Measurements from ENCODE around the gene CASR.

CASR gene

DNA sequence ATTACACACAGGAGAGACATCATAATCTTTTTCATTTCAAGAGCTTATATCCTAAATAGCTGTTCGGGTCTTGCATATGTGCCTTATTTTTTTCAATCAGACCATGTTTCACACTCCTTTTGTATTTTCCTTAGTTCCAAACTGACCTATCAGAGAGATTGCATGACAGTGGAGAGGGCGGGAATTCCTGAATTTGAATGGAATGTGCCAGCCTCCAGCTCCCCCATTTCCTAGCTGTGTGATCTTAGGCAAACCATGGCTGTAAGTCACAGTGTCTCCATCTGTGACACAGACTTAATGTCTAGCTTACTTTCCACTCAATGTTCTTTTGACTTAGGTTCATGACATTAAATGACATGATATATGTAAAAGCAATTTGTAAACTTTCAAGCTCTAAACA lies 79.6 kb downstream of the CASR start:
- DNase-seq: peak; percentile 19

GRCh38 chr3:122263974-122264588 lies 80.6 kb downstream of the CASR start:
- no peak for DNase-seq

DNA sequence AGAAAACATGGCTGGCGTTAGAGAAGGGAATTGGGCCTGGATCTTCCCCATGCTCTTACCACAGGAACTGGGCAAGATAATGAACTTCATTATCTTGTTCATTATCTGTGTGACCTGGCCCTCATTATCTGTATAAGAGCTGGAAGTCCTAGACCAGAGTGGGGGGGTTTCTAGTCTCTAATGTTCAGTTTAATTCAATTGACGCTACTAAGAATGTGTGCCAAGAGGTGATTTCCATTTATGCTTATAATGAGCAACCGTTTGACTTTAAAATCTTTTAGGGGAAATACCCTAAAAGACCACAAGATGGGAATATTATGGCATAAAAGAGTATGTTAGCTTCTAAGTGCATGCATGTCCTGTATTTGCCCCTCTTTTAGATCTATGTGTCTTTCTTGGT lies 82.5 kb downstream of the CASR start:
- no peak for DNase-seq

DNA sequence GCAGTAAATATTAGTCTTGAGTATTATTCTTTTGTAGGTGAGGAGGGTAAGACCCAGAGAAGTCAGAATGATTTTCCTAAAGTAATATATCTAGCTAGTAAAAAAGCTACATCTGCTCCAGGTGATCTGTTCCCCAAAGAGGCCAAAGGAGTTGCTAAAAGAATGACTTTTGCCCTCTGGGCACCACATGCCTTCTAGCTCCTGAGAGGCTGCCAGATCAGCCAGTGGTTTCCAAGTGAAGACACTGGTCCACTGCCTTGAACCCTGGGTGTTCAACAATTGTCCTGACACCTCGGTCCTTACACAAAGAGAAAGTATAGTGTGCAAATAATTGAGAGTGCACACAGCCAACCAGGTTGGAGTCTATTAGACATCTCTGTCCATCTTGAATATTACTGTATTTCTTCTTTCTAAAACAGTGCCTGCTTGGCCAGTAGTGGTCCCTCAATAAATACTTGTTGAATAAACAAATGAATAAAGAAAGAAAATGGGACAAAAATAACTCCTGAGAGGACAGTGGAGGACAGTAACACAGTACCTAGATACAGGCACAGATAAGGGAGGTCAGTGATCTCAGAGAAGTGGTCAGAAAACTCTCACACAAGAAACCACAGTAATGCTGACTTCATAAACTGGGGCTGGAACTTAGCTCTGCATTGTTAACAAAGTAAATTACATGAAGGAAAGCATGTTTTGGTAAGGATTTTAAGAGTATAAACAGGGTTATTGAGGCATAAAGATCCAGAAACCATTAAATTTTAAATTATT lies 85.0 kb downstream of the CASR start:
- DNase-seq: no peak

DNA sequence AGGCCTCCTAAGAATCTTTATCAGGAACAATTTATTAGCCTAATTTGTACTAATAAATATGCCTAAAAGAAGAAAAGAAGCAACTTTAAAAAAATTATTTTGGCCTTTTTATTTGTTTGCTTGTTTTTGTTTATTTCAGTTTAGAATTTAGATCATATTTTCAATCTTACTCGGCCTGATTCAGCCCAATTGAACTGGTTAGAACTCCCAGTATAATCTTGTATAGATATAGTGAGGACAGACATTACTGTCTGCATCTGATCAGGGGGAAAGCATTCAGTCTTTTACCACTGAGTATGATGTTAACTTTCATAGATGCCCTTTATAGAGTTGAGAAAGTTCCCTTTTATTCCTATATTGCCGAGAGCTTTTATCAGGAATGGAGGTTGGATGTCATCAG lies 85.6 kb downstream of the CASR start:
- no peak for DNase-seq

- DNase-seq: no peak
Measured at GRCh38 chr3:122271246-122271898, 87.9 kb downstream of the CASR start.

DNA sequence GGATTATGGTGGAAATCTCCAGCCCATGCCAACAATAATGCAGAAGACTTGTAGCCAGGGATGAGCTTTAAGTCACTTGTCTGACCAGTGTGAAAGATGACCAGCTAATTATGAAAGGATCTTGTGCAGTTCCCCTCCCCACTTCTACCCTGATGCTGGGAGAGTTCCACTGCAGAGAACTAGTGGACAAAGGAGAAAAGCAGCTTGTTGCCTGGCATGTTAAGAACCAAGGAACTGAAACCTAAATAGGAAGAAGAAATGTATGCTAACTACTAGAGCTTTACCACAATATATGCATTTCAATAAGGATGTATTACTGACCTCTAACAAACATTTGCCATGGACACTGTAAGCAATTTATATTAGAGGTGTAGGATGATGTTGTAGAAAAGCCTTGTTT lies 89.4 kb downstream of the CASR start:
- no peak for DNase-seq

DNA sequence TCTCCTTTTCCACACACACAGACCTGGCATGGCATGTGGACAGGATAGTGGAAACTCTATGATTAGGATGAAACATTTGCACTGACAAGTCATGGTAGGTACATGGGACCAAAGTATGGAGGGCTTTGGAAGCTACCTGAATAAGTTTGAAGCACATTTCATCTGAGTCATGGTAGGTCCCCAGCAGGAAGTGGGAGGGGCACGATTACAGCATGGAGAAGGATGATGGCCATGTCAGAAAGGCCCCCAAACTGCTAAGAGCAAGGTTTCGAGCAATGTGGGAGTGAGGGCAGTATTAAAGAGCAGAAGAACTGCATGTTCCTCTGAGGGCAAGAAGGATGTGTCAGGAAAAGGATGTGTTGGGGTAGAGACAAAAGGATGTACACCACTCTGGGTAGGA lies 90.0 kb downstream of the CASR start:
- DNase-seq: no peak

DNA sequence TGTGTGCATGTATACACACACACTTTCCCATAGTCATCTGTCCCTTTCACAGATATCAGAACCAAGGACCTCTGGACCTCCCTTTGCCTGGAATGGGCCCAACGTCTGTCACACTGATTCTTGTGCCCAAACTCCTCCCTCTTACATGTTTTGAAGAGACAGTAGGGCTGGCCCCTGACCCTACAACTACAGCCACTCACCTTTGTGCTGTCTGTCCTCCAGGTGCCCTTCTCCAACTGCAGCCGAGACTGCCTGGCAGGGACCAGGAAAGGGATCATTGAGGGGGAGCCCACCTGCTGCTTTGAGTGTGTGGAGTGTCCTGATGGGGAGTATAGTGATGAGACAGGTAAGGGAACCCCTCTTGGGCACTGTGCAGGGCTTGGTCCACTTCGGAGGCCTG lies 98.4 kb downstream of the CASR start:
- DNase-seq: no peak

GRCh38 chr3:122283796-122284445 lies 100.5 kb downstream of the CASR start:
- no peak for DNase-seq

DNA sequence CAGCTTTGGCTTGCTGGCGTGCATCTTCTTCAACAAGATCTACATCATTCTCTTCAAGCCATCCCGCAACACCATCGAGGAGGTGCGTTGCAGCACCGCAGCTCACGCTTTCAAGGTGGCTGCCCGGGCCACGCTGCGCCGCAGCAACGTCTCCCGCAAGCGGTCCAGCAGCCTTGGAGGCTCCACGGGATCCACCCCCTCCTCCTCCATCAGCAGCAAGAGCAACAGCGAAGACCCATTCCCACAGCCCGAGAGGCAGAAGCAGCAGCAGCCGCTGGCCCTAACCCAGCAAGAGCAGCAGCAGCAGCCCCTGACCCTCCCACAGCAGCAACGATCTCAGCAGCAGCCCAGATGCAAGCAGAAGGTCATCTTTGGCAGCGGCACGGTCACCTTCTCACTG lies 101.0 kb downstream of the CASR start:
- DNase-seq: no peak

GRCh38 chr3:122294359-122294758 lies 110.9 kb downstream of the CASR start:
- DNase-seq: no peak

DNA sequence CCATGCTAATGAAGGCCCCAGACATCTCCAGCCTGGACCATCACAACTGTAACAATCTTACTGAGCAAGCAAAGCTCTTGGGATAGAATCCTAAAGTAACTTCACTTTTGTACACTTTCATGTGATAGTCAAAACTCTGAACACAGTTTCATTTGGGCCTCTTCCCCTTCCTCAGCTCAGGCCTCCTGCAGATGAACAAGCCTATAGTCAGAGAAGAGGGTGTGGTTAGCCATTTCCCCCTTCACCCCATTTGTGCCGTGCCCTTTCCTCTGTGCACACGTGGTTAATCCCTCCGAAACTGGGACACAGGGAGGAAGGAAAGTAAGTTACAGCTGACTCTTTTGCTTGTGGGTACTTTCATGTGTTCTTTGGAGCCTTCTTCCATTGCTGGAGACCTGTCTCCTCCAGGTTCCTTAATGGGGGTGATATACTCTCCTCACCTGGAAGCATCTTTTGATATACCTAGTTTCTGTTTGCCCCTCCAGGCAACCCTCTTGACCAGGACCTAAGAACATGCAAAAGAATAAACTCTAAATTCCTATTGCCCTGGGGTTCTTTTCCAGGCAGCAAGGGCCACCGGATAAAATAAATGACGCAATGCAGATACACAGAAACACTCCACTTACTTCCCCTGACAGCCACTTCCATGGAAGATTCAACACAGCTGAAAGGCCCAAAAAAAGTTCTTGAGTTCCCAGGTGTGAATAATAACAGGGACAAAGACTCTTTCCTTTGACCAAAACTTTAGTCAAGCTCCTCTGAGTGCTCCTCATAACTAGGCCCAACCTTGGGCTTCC lies 112.0 kb downstream of the CASR start:
- no peak for DNase-seq

- no peak for DNase-seq
Measured at GRCh38 chr3:122298239-122298638, 114.8 kb downstream of the CASR start.

GRCh38 chr3:122299215-122299614 lies 115.7 kb downstream of the CASR start:
- DNase-seq: no peak

DNA sequence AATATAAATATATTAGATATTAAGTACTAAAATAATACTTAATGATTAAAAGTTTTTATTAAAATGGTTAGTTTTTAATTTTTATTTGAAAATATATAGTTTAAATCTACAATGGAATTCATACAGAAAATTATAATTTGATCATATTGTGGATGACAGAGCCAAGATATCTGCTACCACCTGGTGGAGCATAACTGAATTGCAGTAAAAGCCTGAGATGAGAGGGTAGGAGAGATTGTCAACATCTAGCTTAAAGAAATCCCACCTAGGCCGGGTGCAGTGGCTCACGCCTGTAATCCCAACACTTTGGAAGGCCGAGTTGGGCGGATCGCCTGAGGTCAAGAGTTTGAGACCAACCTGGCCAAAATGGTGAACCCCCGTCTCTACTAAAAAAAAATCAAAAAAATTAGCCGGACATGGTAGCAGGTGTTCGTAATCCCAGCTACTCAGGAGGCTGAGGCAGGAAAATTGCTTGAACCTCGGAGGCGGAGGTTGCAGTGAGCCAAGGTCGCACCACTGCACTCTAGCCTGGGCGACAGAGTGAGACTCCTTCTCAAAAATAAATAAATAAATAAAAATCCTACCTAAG lies 116.5 kb downstream of the CASR start:
- DNase-seq: peak; percentile 19

- no peak for DNase-seq
Measured at GRCh38 chr3:122301063-122301462, 117.6 kb downstream of the CASR start.

- no peak for DNase-seq
Measured at GRCh38 chr3:122305818-122306621, 122.6 kb downstream of the CASR start.

DNA sequence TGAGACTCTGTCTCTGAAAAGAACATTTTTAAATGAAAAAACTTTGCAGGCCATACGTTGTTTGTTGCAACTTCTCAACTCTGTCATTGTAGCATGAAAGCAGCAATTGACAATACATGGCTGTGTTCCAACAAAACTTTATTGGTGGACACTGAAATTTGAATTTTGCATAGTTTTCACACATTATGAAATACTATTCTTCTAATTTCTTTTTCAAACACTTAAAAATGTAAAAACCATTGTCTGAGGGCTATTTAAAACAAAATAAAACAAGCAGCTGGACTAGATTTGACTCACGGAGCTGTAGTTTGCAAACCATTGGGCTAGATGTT lies 123.1 kb downstream of the CASR start:
- DNase-seq: no peak

DNA sequence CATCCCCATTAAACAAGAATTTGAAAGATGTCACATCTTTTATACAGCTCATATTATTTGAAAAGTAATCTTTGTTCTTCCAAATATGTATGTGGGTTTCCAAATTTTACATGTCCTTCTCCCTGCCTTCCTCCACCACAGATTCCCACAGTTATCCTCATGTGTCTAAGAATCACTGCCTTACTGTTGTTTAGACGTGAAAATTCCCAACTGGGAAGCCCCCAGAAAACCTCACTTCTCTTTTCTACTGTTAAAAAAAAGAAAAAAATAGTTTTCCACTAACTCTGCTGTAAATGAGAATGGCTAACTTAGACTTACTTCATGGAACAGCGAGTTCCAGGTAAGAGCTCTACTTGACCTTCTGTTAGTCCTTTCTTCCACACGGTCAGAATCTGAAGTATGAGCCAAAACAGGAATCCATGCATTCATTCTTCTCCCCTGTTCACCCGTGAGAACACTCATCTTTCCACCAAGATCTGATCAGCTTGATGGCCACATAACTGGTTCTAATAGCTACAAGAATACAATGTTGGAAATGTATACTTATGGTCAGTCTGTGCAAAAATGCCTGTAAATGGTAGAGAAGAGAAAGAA lies 123.7 kb downstream of the CASR start:
- DNase-seq: no peak

GRCh38 chr3:122307976-122308375 lies 124.5 kb downstream of the CASR start:
- no peak for DNase-seq
